ENCODE results near the gene SLC25A15.

DNA sequence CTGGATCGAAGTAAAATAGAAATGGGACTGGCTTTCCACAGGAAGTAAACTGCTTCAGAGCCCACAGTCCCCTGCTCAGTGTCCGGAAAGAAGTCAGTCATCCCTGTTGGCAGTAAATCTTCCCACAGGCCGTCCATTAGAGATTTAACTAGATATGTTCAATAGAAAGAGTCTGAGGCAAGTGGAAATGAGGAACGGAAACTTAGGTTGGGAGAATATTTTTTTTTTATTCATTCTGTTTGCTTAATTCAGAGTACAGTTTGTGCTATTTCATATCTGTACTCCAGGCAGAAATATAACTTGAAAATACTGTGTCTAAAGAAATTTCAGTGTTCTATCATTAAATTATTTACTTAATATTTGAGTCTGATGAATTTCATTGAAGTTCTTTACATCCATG is 22.7 kb downstream of the SLC25A15 start:
- TF ChIP-seq EZH2 (optimal IDR thresholded peaks at IDR 0.05; ENCODE audit: low read depth, low read length), result no peak
- TF ChIP-seq, protein P1, sequence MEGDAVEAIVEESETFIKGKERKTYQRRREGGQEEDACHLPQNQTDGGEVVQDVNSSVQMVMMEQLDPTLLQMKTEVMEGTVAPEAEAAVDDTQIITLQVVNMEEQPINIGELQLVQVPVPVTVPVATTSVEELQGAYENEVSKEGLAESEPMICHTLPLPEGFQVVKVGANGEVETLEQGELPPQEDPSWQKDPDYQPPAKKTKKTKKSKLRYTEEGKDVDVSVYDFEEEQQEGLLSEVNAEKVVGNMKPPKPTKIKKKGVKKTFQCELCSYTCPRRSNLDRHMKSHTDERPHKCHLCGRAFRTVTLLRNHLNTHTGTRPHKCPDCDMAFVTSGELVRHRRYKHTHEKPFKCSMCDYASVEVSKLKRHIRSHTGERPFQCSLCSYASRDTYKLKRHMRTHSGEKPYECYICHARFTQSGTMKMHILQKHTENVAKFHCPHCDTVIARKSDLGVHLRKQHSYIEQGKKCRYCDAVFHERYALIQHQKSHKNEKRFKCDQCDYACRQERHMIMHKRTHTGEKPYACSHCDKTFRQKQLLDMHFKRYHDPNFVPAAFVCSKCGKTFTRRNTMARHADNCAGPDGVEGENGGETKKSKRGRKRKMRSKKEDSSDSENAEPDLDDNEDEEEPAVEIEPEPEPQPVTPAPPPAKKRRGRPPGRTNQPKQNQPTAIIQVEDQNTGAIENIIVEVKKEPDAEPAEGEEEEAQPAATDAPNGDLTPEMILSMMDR (IDR thresholded peaks at IDR 0.05; ENCODE audit: low read length), result no peak
- TF ChIP-seq EZH2phosphoT487 (IDR thresholded peaks at IDR 0.05; ENCODE audit: low read length), result no peak

Measured in MM.1S (cell line).